ENCODE data around the gene SPRYD3.
"Not testable (repeated sequence)": the region's sequence is repeated elsewhere in the genome, so short reads cannot be mapped to it uniquely, and the experiment has no call there.

The SPRYD3 gene

DNA sequence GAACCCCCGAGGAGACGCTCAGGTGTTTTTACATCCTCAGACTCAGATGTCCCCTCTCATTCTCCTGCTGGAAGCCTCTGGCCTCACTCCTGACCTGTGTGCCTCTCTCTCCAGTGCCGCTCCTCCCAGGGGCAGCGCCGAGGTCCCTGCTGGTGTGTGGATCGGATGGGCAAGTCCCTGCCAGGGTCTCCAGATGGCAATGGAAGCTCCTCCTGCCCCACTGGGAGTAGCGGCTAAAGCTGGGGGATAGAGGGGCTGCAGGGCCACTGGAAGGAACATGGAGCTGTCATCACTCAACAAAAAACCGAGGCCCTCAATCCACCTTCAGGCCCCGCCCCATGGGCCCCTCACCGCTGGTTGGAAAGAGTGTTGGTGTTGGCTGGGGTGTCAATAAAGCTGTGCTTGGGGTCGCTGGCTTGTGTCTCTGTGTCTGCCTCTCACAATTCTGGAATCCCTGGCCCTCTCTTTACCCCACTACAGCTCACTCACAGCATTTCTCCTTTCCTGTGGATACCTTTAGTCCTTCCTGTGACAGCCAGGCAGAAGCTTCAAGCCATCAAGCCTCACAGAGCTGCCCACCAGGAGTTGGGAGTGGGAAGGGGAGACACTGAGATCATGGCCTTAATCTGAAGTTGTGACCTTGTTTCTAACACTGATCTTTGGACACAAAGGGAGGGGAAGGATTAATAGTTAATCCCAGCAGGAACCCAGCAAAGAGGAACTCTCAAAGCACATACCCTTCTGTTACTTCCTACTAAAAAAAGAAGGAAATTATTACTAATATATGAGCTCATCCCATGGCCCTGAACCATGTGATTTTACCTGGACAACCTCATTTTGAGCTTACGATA is 23.0 kb upstream of the SPRYD3 start:
- no peak for DNase-seq (ENCODE audit: low read depth)

DNA sequence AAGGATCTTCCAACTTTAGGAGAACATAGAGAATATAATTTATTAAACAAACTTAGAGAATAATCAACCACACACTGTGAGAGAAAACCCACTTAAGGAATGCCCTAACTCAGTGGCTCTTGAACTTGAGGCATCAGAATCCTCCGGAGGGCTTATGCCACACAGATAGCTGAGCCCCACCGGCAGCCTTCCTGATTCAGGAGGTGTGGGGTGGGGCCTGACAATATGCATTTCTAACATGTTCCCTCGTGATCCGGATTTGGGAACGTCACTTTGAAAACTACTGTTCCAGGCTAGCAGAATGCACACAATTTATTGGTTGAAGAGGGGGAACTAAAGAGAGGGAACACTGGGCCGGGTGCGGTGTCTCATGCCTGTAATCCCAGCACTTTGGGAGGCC is 22.1 kb upstream of the SPRYD3 start:
- DNase-seq (ENCODE audit: low read depth): no peak

DNA sequence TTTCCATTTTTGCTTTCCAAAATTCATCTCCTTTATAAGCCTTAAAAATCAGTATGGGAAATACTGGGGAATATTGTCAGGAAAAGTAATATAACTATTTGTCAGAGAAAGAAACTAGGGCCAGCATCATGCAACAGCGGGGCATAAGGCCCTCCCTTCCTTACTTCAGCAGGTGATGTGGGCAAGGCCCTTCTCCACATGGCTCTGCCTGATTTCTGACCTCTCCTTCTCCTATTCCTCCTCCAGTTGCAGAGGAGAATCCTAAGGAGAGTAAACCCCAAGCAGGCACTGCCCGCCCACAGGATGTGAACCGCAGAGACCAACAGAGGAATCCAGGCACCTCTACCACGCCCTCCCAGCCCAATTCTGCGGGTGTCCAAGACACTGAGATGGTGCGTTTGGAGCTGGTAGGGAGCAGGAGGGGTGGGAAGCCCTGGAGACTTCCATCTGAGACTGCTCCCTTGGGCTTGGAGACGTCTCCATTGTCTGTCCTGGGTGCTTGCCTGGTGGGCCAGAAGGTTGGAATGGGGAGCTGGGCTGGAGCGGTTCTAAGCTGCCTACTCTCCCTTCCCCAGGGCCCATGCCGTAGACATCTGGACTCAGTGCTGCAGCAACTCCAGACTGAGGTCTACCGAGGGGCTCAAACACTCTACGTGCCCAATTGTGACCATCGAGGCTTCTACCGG is 21.4 kb upstream of the SPRYD3 start:
- DNase-seq (ENCODE audit: low read depth): no peak

DNA sequence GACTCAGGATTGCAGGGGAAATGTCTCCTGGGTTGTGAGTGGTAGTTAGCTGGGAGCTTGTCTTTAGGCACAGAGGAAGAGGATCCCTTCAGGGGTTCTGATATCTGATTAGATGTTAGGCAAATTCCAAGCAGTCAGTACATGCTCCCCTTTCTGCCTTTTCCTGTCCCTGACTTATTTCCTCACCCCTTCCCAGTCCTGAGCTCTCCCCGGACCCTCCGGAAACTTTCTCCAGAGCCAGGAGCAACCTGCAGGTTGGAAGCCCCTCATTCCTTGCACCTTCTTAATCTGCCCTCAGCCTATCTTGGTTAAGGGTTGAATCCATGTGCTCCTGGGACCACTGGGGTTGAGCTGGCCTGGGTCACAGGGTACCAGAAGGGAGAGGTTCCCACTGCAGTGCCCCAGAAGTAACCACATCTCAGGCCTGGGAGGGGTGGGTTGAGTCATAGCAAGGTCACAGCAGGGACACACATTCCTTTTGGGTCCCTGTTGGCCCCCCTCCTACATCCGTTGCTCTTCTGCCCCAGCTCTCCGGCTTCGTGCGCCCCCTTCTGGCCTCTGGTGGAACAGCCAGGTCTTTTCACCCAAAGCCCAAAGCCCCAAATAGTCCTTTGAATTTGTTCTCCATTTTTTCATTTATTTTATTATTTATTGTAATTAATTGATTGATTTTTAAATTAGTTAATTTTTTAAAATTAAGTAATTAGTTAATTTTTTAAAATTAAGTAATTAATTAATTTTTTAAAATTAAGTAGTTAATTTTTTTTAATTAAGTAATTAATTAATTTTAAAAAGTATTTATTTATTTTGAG is 20.1 kb upstream of the SPRYD3 start:
- DNase-seq (ENCODE audit: low read depth): peak; percentile 86

DNA sequence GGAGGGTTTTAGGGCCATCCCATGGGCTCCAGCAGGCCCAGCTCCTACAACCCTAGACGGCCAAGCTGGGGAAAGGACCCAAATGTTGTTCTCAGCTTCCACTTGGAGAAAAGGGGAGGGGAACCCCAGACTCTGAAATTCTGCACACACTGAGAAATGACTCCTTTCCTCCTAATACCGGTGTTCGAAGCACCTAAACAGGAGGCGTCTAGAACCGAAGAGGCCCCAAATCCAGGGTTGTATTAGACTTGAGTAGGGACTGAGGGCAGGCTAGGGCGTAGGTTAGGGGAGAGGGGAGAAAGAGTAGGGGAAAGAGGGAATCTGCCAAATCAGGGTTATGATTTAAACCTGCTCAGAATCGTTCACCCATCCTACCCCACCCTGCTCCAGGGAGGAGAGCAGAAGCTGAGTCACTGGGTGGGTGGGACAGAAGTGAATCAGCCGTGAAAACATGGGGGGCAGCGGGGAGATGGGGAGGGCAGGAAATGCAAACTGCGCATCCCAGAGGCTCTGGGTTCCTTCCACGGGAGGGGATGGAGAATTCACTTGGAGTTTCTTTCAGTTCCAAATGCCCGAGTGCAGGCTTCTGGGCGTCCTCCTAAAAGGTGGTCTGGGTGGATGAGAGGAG is 19.3 kb upstream of the SPRYD3 start:
- DNase-seq (ENCODE audit: low read depth): no peak

DNA sequence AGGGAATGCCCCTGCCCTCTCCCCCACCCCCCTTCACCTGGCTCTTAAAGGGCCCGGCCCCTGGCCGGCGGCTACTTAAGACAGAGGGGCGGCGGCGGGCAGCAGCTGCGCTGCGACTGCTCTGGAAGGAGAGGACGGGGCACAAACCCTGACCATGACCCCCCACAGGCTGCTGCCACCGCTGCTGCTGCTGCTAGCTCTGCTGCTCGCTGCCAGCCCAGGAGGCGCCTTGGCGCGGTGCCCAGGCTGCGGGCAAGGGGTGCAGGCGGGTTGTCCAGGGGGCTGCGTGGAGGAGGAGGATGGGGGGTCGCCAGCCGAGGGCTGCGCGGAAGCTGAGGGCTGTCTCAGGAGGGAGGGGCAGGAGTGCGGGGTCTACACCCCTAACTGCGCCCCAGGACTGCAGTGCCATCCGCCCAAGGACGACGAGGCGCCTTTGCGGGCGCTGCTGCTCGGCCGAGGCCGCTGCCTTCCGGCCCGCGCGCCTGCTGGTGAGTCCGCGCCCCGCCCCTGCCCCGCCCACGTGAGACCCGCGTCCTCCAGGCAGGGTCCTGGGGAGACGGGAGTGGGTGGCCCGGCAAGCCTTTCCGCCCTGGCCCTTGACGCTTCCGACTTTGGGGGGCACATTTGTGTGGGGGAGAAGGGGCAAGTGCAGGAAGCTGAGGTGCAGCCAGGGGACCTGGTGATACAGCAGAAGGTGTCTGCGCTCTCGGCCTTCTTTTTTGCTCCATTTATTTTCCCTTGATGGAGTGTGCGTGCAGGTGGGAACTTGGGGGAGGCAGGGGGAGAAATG is 18.6 kb upstream of the SPRYD3 start, which contains the start of gene IGFBP6:
TSS of gene IGFBP6 (plus strand) at position 104 of the 790 bp plus-strand sequence. CDS start at position 155, 51 bp downstream.
- DNase-seq (ENCODE audit: low read depth): peak; percentile 62

DNA sequence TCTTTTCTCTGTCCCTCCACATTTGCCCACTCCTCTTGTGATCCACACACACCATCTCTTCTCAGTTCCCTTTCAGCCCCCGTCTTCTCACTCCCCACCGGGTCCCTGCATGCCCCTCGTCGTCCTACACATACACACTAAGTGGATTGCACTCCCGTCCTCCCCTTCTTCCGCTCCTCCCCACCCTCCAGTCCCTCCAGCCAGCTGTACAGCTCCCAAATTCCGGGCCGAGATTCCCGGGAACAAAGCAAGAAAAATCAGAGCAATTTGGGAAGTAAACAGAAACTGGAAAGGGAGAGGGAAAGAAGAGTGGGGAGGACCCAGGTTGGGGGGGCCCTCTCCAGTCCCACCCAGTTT is 18.0 kb upstream of the SPRYD3 start:
- no peak for DNase-seq (ENCODE audit: low read depth)

DNA sequence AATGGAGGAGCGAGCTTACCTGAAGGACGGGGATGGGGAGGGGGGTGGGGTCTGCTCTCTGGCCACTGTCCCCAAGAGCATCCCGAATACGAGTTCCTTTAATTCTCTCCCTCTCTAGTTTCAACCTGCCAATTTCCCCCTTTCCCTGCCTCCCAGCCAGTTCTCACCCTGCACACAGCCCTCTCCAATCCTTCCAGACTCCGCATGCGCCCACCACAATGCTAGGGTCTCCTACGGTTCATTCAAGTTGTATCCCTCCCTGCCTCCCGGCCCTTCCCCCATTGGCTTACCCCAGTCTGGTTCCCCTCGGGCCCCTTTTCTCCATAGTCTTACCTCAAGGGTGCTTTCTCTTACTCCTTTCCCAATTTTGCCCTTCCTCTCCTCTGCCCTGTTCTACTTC is 17.6 kb upstream of the SPRYD3 start:
- no peak for DNase-seq (ENCODE audit: low read depth)

DNA sequence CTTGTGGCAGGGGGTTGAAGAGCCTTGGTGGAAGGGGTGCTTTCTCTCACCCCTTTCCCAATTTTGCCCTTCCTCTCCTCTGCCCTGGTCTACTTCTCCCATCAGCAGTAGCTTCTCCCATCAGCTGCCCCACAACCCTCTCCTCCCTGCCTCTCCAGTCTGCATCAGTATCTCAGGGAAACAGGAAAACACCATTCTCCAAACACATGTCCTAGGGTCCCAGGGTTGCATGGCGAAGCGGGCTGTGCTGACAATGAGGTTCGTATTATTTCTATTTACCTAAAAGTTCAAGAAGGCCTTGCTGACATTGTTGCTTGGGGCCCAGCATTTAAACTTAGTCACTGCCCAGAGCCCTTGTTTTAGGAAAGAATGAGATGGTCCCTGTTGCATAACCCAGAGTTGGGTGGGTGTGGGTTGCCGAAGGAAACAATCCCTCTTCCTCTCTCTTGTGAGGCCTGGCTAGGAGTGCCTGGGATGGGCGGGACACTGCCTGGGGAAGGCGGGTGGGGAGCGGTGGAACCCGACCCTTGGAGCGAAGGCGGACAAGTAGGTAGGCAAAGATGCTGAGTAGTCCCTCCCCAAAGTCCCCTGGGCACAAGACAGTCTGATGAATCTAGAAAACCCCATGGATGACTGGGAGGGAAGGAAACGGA is 17.0 kb upstream of the SPRYD3 start:
- no peak for DNase-seq (ENCODE audit: low read depth)

DNA sequence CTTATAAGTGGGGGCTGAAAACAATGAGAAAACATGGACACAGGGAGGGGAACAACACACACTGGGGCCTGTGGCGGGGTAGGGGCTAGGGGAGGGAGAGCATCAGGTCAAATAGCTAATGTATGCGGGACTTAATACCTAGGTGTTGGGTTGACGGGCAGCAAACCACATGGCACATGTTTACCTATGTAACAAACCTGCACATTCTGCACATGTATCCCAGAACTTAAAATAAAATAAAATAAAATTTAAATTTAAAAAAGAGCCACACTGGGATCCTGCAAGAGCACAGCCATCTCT is 16.4 kb upstream of the SPRYD3 start:
- not testable (repeated sequence) for DNase-seq (ENCODE audit: low read depth)

DNA sequence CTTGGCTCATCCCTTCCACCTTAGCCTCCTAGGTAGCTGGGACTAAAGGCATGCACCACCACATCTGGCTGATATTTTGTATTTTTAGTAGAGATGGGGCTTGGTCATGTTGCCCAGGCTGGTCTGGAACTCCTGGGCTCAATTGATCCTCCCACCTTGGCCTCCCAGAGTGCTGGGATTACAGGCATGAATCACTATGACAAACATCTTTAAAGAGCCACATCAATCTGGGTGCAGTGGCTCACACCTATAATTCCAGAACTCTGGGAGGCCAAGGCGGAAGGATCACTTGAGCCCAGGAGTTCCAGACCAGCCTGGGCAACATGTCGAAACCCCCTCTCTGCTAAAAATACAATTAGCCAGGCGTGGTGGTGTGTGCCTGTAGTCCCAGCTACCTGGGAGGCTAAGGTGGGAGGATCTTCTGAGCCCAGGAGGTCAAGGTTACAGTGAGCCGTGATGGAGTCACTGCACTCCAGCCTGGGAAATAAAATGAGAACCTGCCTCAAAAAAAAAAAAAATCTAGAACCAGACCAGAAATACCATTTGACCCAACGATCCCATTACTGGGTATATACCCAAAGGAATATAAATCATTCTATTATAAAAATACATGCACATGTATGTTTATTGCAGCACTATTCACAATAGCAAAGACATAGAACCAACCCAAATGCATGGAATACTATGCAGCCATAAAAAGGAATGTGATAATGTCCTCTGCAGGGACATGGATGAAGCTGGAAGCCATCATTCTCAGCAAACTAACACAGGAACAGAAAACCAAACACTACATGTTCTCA is 15.8 kb upstream of the SPRYD3 start:
- DNase-seq (ENCODE audit: low read depth): not testable (repeated sequence)

DNA sequence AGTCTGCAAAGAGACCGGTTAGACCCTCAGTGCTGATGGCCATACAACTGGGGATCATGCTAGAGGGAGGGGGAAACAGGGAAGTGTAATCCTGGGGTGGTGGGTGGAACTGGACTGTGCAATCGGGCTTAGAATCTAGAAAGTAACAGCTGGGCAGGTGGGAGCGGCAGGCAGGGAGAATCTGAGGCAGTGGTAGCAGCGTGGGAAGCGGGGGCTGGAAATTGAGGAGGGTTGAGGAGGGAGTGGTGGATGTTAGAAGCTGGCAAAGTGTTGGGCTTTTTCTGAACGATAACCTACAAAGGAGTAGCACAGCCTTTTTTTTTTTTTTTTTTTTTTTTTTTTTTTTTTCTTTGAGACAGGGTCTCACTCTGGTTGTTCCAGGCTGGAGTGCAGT is 15.2 kb upstream of the SPRYD3 start:
- no peak for DNase-seq (ENCODE audit: low read depth)

DNA sequence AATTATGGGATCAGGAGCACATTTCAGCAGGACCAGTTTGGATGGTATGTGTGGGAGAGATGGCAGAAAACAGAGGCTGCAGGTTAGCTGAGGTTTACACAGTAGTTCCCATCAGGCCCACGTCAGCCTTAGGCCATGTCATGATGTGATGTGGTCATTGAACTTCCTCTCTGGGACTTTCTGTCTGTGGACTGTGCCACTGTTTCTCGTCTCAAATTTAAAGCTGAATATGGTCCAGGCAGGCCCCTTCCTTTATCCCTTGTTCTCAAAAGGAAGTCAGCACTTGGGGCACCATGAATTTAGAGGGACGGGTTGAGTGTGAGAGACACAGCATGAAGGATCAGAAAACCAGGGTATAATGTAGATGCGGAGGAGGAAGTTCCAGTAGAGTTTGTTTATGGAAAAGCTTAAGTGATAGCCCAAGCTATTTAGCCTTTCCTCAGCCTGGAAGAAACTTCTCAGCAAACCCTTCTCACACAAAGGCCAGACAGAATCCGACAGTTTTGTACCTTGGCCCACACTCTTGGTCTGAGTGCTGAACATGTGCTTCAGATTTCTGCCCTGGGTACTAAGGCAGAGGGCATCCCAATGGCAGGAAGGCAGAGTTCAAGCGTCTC is 14.7 kb upstream of the SPRYD3 start:
- no peak for DNase-seq (ENCODE audit: low read depth)

DNA sequence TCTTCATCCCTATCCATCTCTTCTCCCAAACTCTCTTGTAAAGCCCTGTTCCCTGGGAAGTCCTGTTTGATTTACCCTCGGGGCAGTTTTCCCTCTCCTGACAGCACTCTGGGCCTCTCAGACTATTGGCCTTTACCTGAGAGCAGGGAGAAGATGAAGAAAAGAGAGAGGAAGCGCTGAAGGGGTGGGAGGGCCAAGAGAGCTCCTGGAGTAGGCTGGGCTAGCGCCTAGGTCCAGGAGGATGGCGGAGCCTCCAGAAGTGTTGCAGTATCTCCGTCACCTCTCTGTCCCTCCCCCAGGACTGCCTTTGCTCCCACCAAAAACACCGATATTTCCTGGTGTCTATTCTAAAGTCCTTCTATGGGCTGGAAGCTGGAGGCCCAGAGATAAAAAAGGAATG is 12.6 kb upstream of the SPRYD3 start:
- no peak for DNase-seq (ENCODE audit: low read depth)

DNA sequence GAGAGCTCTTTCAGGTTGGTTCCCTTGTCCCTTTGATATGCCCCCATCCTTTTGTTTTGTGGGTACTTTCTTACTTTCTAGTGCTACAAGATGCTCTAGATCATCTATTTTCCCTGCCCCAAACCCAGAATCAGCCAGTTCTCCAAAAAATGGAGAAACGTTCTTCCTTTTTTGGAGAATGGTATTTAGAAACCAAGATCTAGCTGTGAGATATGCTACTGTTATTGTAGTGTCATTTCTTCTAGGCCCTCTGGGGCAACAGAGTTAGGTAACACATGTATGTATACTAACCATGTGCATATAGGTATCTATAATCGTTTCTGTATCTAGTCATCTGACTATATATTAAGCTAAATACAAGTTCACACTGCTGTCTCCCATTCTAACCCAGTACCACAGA is 11.4 kb upstream of the SPRYD3 start:
- DNase-seq (ENCODE audit: low read depth): no peak

DNA sequence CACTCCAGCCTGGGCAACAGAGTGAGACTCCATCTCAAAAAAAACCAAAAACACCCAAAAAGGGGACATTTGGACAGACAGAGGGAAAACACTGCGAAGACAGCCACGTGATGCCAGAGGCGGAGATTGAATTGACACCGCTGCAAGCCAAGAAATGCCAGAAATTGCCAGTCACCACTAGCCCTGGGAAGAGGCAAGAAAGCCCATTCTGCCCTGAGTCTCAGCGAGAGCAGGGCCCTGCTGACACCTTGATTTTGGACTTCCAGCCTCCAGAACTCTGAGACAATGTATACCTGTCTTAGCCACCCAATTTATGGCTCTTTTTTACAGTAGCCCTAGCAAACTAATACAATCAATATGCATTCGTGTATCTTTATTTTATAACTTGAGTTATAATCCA is 10.9 kb upstream of the SPRYD3 start:
- no peak for DNase-seq (ENCODE audit: low read depth)

DNA sequence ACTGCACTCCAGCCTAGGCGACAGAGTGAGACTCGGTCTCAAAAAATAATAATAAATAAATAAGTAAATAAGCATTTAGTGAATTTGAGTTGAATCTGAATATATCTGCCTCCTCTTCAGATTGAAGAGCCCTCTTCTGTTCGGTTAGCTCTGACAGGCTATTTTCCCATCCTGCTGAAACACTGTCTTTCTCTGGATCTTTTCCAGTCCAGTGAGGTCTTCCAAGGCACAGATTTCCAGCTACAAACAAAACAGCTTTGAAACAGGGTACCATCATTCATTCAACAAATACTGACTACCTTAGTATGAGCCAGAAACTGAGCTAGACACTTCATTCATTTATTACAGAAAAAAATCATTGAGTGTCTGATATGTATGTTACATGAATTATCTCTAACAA is 7.2 kb upstream of the SPRYD3 start:
- no peak for DNase-seq (ENCODE audit: low read depth)

DNA sequence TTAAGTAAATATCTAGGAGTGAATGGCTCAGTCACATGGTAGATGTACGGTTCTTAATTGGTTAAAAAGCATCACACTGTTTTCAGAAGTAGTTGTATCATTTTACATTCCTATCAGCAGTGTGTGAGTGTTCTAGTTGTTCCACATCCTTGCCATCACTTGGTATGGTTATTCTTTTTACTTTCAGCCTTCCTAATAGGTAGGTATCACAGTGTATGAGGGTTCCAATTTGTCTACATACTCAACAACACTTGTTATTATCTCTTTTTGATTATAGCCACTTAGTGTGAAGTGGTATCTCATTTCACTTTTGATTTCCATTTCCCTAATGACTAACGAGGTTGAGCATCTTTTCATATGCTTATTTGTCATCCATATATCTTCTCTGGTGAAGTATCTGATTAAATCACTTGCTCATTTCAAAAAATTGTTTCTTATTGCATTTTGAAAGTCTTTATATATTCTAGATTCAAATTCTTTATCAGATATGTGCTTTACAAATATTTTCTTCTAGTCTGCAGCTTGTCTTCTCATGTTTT is 3.5 kb upstream of the SPRYD3 start:
- DNase-seq (ENCODE audit: low read depth): no peak

DNA sequence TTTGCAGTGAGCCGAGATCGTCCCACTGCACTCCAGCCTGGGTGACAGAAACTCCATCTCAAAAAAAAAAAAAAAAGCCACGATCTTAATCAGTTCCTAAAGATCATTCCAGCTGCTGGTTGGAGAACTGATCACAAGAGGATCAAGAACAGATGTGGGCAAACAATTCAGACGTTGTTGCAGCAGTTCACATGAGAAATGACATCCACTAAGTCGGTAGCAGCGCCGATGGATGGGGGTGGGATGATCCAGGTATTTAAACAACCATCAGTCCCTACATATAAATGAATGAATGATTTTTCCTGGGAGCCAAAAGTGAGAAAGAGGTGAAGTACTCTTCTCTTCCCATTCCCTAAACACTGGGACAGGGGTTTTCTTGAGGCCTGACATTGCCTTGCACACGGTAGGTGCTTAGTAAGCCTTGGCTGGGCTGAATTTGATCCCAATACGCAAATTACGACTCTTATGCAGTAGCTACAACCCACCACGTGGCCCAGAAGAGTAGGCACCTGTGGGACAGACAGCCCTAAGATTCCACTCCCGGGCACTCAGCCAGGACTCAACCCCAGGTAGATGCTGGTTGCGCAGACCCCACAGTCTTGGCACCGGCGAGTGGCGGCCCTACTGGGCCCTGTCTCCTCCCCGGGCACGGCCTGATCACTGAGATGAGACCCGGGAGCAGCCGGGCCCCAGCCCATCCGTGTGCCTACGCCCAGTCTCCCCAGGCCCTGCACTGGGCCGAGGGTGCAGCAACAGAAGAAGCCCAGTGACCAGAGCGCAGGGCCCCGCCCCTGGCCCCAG is 565 bp downstream of the SPRYD3 start:
- no peak for DNase-seq (ENCODE audit: low read depth)

All from CMK (cell line).